Peyer's patch (tissue), 4 donors: ENCODE measurements around the gene IHH. TPM values are rescaled to one million over a fixed set of nuclear protein-coding genes. Genes with fewer than 3 reads are reported as not detected.
A peak's percentile ranks its signal among the peaks of the same experiment; 100 is the strongest.

Source experiments
- DNase-seq, 3 donors: peaks; one replicate each; pipeline ENCODE4 v3.0.0-alpha.2; 2017 to 2019
- H3K27ac ChIP-seq, 4 donors: fragments of 200-600 bp; sonication (generic); one replicate each; pipeline ENCODE4 v1.5.1; 2016 to 2019
- H3K27me3 ChIP-seq, 2 donors: fragments of 200-600 bp; sonication (generic); one replicate each; pipeline ENCODE4 v1.5.1; 2019
- H3K36me3 ChIP-seq, 3 donors: fragments of 200-600 bp; sonication (generic); one replicate each; pipeline ENCODE4 v1.5.1; 2016 to 2019
- H3K4me1 ChIP-seq, 4 donors: fragments of 200-600 bp; sonication (generic); one replicate each; pipeline ENCODE4 v1.5.1; 2016 to 2019
- H3K4me3 ChIP-seq, 4 donors: fragments of 200-600 bp; sonication (generic); 1 replicate in 3 of 4; 2 replicates in 1 of 4; pipeline ENCODE4 v1.5.1; 2016 to 2019; ENCODE audit warnings: mild to moderate bottlenecking in 1 of 4
- H3K9me3 ChIP-seq, 4 donors: fragments of 200-600 bp; sonication (generic); one replicate each; pipeline ENCODE4 v1.5.1; 2016 to 2019; ENCODE audit warnings: mild to moderate bottlenecking in 1 of 4
- POLR2A ChIP-seq, 2 donors: fragments of 450-650 bp; IDR thresholded peaks; one replicate each; pipeline ENCODE4 v1.5.1; 2017; ENCODE audit warnings: antibody characterized with exemption in 2 of 2, mild to moderate bottlenecking in 2 of 2, moderate library complexity in 2 of 2
- total RNA-seq, 4 donors: library from RNA; depleted of rRNA; stranded (reverse); fragments of >200 nt; gene quantifications; one replicate each; pipeline ENCODE4 v1.1.0, GENCODE V29; 2016
- TF ChIP-seq, protein P1 (sequence below), 6 experiments: fragments of 450-650 bp in 4 of 6; fragments of 200-600 bp in 2 of 6; sonication (generic) in 1 of 6; IDR thresholded peaks; one replicate each; pipeline ENCODE4 v1.5.1; 2017 to 2019; ENCODE audit warnings: antibody characterized with exemption in 6 of 6, mild to moderate bottlenecking in 3 of 6, moderate library complexity in 1 of 6

IHH gene
- total RNA-seq, 4 donors from 2014 or later = 14.0 to 124 (median 71.1) TPM

DNA sequence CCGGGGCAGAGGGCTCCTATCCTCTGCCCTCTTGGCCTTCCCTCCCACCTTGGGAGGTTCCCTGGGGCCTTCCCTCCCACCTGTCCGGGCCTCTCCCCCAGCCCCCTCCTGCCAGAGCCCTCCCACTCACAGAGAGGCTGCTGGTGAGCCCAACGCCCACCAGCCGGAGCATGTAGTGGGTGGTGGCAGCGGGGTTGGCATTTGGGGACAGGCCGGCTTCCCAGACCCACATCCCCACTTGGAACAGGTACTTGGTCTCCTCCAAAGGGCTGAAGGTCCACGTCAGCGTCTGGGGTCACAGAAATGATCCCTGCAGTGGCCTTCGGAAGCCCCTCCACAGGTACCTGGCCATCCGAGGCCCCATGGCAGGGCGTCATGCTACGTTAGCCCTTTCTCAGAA is 38.7 kb downstream of the IHH start:
- no peak overlapping the region for H3K4me3 ChIP-seq
- no peaks in the 10 kb centered on the region for H3K27me3 ChIP-seq
- H3K4me1 ChIP-seq = no peaks in the 10 kb centered on the region
- no peak overlapping the region for H3K27ac ChIP-seq
- DNase-seq = peak in 1 of 3 donors; percentile 29
- no peaks in the 10 kb centered on the region for H3K36me3 ChIP-seq
- TF ChIP-seq, protein P1, sequence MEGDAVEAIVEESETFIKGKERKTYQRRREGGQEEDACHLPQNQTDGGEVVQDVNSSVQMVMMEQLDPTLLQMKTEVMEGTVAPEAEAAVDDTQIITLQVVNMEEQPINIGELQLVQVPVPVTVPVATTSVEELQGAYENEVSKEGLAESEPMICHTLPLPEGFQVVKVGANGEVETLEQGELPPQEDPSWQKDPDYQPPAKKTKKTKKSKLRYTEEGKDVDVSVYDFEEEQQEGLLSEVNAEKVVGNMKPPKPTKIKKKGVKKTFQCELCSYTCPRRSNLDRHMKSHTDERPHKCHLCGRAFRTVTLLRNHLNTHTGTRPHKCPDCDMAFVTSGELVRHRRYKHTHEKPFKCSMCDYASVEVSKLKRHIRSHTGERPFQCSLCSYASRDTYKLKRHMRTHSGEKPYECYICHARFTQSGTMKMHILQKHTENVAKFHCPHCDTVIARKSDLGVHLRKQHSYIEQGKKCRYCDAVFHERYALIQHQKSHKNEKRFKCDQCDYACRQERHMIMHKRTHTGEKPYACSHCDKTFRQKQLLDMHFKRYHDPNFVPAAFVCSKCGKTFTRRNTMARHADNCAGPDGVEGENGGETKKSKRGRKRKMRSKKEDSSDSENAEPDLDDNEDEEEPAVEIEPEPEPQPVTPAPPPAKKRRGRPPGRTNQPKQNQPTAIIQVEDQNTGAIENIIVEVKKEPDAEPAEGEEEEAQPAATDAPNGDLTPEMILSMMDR (IDR thresholded peaks at IDR 0.05) = no peak
- no peaks in the 10 kb centered on the region for H3K9me3 ChIP-seq

DNA sequence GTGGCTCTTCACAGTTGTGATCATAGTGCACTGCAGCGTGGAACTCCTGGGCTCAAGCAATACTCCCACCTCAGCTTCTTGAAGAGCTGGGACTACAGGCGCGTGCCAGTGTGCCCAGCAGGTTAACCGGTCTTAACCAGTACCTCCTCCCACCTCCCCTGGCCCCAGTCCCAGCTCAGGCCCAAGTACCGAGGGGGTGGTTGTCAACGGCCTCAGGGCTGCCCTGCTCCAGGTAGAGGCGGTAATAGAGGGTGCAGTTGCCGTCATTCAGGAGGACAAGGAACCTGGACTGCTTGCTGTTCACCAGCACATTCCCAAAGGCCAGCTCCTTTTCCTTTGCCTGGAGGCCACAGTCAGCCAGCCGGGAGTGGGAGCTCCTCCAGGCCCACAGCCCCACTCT is 39.1 kb downstream of the IHH start:
- Histone ChIP-seq H3K27me3 (no peaks in the 10 kb centered on the region), H3K36me3 (no peaks in the 10 kb centered on the region), H3K9me3 (no peaks in the 10 kb centered on the region), H3K4me1 (no peaks in the 10 kb centered on the region), H3K27ac (no peak overlapping the region), H3K4me3 (no peak overlapping the region)
- peak in 1 of 3 donors; percentile 16 for DNase-seq
- TF ChIP-seq POLR2A (IDR thresholded peaks at IDR 0.05) = no peak
- TF ChIP-seq, protein P1 (IDR thresholded peaks at IDR 0.05) = no peak

DNA sequence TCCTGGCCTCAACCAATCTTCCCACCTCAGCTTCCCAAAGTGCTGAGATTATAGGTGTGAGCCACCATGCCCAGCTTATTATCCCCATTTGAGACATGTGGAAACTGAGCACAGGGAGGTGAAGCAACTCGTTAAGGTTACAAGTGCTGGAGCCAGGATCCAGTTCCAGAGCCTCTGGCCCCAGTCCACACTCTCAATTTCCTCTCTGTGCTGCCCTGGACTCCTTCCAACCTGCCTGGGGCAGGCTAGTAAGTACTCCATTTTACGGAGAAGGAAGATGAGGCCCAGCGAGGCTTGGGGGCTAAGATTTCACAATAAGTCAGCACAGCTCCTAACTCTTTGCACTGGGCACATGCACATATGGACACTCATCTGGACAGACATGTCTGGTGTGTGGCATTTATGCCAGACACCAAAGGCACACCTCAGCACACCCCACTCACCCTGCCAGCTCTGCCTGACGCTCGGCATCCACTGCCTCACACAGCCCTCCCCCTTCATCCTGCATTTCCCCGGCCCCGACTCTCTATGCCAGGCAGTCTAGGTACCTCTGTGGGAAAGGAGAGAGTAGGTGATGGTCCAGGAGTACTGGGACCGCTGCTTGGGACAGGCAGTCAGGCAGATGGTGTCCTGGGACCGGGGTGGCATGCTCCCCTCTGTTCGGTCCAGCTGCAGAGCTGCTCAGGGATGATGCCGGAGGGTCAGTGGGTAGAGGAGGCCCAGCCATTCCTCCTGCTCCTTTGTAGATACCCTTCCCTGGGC is 39.9 kb downstream of the IHH start:
- TF ChIP-seq, protein P1 (IDR thresholded peaks at IDR 0.05) = no peak
- no peak for TF ChIP-seq POLR2A (IDR thresholded peaks at IDR 0.05)
- Histone ChIP-seq H3K27ac (no peak overlapping the region), H3K9me3 (no peaks in the 10 kb centered on the region), H3K4me1 (no peaks in the 10 kb centered on the region), H3K4me3 (no peak overlapping the region), H3K27me3 (no peaks in the 10 kb centered on the region), H3K36me3 (no peaks in the 10 kb centered on the region)
- peak in 1 of 3 donors; percentile 36 for DNase-seq

DNA sequence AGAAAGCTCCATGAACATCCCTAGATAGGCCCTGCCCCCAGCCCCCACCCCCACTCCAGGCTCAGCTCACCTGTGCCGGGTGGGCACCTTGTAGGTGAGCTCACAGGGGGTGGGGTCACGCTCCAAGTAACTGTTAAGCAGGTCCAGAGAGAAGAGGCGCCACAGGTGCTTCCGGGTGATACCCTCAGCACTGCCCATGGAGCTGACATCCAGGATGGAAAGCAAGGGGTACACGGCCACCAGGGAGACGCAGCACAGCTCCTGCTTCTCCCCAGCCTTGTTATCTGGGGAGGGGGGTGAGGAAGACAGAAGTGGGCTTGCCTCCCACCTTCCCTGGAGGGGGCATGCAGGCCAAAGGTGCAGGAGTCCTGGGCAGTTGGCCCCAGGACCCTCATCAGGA is 41.3 kb downstream of the IHH start:
- no peak overlapping the region for H3K27ac ChIP-seq
- TF ChIP-seq, protein P1 (IDR thresholded peaks at IDR 0.05) = no peak
- no peak for TF ChIP-seq POLR2A (IDR thresholded peaks at IDR 0.05)
- no peaks in the 10 kb centered on the region for H3K36me3 ChIP-seq
- no peaks in the 10 kb centered on the region for H3K4me1 ChIP-seq
- peak in 1 of 3 donors; percentile 36 for DNase-seq
- H3K9me3 ChIP-seq = no peaks in the 10 kb centered on the region
- no peak overlapping the region for H3K4me3 ChIP-seq
- no peaks in the 10 kb centered on the region for H3K27me3 ChIP-seq

DNA sequence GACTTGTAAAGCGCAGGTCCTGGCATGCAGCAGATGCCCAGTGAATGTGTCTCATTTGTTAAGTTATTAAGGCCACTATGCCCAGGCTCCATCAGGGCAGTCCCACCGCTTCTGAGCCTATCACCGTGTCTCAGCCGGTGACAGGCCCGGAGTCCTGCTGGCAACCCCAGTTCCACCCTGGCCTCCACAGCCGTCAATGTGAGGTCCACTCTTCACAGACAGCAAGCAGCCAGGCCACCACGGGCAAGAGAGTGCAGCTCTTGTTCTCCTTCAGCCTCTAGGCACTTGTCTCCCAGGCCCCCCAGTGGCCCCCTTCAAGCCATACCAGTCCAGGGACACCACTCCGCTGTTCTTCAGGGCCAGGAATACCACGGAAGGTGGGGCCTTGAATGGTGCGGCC is 42.0 kb downstream of the IHH start:
- H3K27ac ChIP-seq = no peak overlapping the region
- no peaks in the 10 kb centered on the region for H3K27me3 ChIP-seq
- no peaks in the 10 kb centered on the region for H3K9me3 ChIP-seq
- H3K36me3 ChIP-seq = no peaks in the 10 kb centered on the region
- TF ChIP-seq, protein P1 (IDR thresholded peaks at IDR 0.05) = no peak
- TF ChIP-seq POLR2A (IDR thresholded peaks at IDR 0.05) = no peak
- no peaks in the 10 kb centered on the region for H3K4me1 ChIP-seq
- H3K4me3 ChIP-seq = no peak overlapping the region
- DNase-seq = peak in 1 of 3 donors; percentile 39
